Measurements from ENCODE around the gene LIMCH1. TPM values are rescaled to one million over a fixed set of nuclear protein-coding genes. Genes with fewer than 3 reads are reported as not detected.
"Not testable (repeated sequence)": the region's sequence is repeated elsewhere in the genome, so short reads cannot be mapped to it uniquely, and the experiment has no call there.

Gene LIMCH1
- total RNA-seq, 2 experiments from 2014 or later: not detected

DNA sequence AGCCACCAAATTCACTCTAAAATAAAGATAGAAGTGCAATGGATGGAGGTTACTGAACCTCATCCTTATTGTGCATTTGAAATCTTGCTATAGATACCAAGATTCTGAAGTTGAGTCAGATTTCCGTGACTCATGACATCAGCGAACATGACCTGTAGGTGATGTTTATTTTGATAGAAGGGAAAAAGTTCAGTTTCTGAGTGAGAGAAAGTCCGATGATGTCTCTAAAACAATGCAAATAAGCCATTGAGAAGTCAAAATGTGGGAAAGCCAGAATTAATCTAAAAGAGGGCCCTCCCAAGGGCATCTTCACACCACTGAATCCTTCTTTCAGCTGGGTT, 190.6 kb downstream of the LIMCH1 start:
- intact Hi-C loops (cut with micrococcal nuclease; ENCODE audit: unreplicated experiment): no loop called here
- peaks cover 9% of the 10 kb centered on the region for H3K9me3 ChIP-seq (ENCODE audit: low read length)
- no peak for TF ChIP-seq EZH2phosphoT487 (IDR thresholded peaks at IDR 0.05; ENCODE audit: borderline replicate concordance, low read depth, low read length)
- TF ChIP-seq, protein P1, sequence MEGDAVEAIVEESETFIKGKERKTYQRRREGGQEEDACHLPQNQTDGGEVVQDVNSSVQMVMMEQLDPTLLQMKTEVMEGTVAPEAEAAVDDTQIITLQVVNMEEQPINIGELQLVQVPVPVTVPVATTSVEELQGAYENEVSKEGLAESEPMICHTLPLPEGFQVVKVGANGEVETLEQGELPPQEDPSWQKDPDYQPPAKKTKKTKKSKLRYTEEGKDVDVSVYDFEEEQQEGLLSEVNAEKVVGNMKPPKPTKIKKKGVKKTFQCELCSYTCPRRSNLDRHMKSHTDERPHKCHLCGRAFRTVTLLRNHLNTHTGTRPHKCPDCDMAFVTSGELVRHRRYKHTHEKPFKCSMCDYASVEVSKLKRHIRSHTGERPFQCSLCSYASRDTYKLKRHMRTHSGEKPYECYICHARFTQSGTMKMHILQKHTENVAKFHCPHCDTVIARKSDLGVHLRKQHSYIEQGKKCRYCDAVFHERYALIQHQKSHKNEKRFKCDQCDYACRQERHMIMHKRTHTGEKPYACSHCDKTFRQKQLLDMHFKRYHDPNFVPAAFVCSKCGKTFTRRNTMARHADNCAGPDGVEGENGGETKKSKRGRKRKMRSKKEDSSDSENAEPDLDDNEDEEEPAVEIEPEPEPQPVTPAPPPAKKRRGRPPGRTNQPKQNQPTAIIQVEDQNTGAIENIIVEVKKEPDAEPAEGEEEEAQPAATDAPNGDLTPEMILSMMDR (conservative IDR thresholded peaks at IDR 0.05; ENCODE audit: low read length): no peak
- no peaks in the 10 kb centered on the region for H3K36me3 ChIP-seq (ENCODE audit: insufficient read depth, low read length)
- H2AFZ ChIP-seq (ENCODE audit: low read length): no peak overlapping the region
- no peaks in the 10 kb centered on the region for H3K4me1 ChIP-seq (ENCODE audit: insufficient read depth, low read length, poor library complexity, severe bottlenecking)
- ChIA-PET POLR2A (no interaction called here), CTCF (ENCODE audit: unreplicated experiment) (no interaction called here)
- no TSS peak for BruUV-seq (replicated peaks)
- no peak overlapping the region for H3K27ac ChIP-seq (ENCODE audit: low read depth, low read length, poor library complexity, severe bottlenecking)
- no peaks in the 10 kb centered on the region for H3K79me2 ChIP-seq (ENCODE audit: insufficient read depth, low read depth, low read length)
- no peaks in the 10 kb centered on the region for H4K20me1 ChIP-seq (ENCODE audit: insufficient read depth, low read length)
- DNase-seq (ENCODE audit: low spot score): no peak
- no peaks in the 10 kb centered on the region for H3K9me2 ChIP-seq (ENCODE audit: insufficient read depth, low read length)
- no peak overlapping the region for H3K4me3 ChIP-seq (ENCODE audit: low read depth, low read length, poor library complexity, severe bottlenecking)
- H3K4me2 ChIP-seq (ENCODE audit: low read length): no peak overlapping the region

DNA sequence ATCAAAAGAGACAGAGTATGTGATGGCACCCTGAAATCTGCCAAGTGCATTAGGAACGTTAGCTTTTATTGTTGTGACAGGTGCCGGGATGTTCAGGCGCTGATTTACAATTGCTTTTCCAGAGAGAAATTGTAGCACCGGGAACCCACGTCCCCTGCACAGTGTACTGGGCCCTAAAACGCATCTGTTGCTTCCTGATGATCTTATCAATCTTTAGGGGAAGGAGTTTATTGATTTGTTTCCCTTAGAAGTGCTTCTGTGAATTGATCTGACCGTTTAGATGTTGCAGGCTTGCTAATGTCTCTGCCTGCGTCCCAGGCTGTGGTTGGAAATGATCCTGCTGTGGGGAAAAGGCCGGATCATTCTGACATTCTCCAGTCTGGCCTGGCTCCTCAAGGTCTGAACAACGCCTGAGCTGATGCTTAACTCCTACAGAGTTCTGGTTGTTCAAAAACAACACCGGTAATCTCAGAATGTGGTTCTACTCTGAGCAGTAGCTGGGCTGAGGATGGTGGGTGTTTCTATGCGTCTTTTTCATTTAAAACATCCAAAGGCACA, 193.7 kb downstream of the LIMCH1 start:
- H3K4me1 ChIP-seq (ENCODE audit: insufficient read depth, low read length, poor library complexity, severe bottlenecking): no peaks in the 10 kb centered on the region
- intact Hi-C loops (cut with micrococcal nuclease; ENCODE audit: unreplicated experiment): no loop called here

DNA sequence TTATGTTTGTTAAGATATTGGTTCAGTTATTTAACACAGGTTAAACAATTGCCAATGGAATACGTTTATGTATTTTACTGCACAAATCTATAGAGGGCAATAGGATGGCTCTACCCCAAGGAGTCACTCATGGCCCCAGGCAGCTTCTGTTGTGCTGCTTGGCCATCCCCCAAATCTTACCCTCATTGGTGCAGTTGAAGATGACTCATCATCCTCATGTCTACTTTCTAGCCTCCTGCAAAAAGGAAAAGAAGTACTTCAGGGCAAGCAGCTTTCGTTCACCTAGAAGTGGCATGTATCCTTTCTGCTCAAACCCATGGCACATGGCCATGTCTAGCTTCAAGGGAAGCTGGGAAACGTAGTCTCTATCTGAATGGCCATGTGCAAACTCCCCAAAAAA, 196.4 kb downstream of the LIMCH1 start:
- H2AFZ ChIP-seq (ENCODE audit: low read length): no peak overlapping the region
- no TSS peak for BruUV-seq (replicated peaks)

More for the DNA sequence above, 193.7 kb downstream of the LIMCH1 start:
- Histone ChIP-seq H4K20me1 (ENCODE audit: insufficient read depth, low read length) (no peaks in the 10 kb centered on the region), H3K79me2 (ENCODE audit: insufficient read depth, low read depth, low read length) (no peaks in the 10 kb centered on the region), H3K36me3 (ENCODE audit: insufficient read depth, low read length) (no peaks in the 10 kb centered on the region), H3K27ac (ENCODE audit: low read depth, low read length, poor library complexity, severe bottlenecking) (no peak overlapping the region), H3K4me2 (ENCODE audit: low read length) (no peak overlapping the region), H2AFZ (ENCODE audit: low read length) (no peak overlapping the region), H3K4me3 (ENCODE audit: low read depth, low read length, poor library complexity, severe bottlenecking) (no peak overlapping the region), H3K9me3 (ENCODE audit: low read length) (no peaks in the 10 kb centered on the region), H3K9me2 (ENCODE audit: insufficient read depth, low read length) (no peaks in the 10 kb centered on the region)
- DNase-seq (ENCODE audit: low spot score): no peak
- TF ChIP-seq EZH2phosphoT487 (IDR thresholded peaks at IDR 0.05; ENCODE audit: borderline replicate concordance, low read depth, low read length): no peak
- TF ChIP-seq, protein P1 (conservative IDR thresholded peaks at IDR 0.05; ENCODE audit: low read length): no peak
- CTCF ChIA-PET (ENCODE audit: unreplicated experiment): no interaction called here
- BruUV-seq (replicated peaks): no TSS peak
- POLR2A ChIA-PET: interaction anchor here (0.6 kb wide), 1 partner anchor 664 kb away, joined by 5 read pairs; no protein-coding TSS in a partner anchor

DNA sequence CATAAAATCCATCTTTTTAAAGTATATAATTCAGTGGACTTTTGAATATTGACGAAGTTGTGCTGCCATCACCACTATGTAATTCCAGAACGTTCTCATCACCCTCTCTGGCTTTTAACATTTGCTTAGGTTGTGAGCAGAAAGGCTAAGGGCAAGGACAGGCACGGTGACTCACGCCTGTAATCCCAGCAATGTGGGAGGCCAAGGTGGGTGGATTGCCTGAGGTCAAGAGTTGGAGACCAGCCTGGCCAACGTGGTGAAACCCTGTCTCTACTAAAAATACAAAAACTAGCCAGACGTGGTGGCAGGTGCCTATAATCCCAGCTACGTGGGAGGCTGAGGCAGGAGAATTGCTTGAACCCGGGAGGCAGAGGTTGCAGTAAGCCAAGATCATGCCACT, 199.5 kb downstream of the LIMCH1 start:
- POLR2A ChIA-PET: interaction anchor here (0.5 kb wide), 1 partner anchor 62 kb away, joined by 3 read pairs; no protein-coding TSS in a partner anchor
- H2AFZ ChIP-seq (ENCODE audit: low read length); H3K9me2 ChIP-seq (ENCODE audit: insufficient read depth, low read length); H3K27ac ChIP-seq (ENCODE audit: low read depth, low read length, poor library complexity, severe bottlenecking); H3K36me3 ChIP-seq (ENCODE audit: insufficient read depth, low read length); H3K79me2 ChIP-seq (ENCODE audit: insufficient read depth, low read depth, low read length); intact Hi-C loops (cut with micrococcal nuclease; ENCODE audit: unreplicated experiment); H4K20me1 ChIP-seq (ENCODE audit: insufficient read depth, low read length); H3K4me1 ChIP-seq (ENCODE audit: insufficient read depth, low read length, poor library complexity, severe bottlenecking); H3K4me3 ChIP-seq (ENCODE audit: low read depth, low read length, poor library complexity, severe bottlenecking); H3K4me2 ChIP-seq (ENCODE audit: low read length); CTCF ChIA-PET (ENCODE audit: unreplicated experiment); BruUV-seq (replicated peaks); DNase-seq (ENCODE audit: low spot score); H3K9me3 ChIP-seq (ENCODE audit: low read length): not testable (repeated sequence)

More for the DNA sequence above, 196.4 kb downstream of the LIMCH1 start:
- no peak for DNase-seq (ENCODE audit: low spot score)
- no peaks in the 10 kb centered on the region for H3K9me3 ChIP-seq (ENCODE audit: low read length)
- CTCF ChIA-PET (ENCODE audit: unreplicated experiment): no interaction called here
- H3K79me2 ChIP-seq (ENCODE audit: insufficient read depth, low read depth, low read length): no peaks in the 10 kb centered on the region
- no peaks in the 10 kb centered on the region for H3K9me2 ChIP-seq (ENCODE audit: insufficient read depth, low read length)
- no peak overlapping the region for H3K4me2 ChIP-seq (ENCODE audit: low read length)
- H4K20me1 ChIP-seq (ENCODE audit: insufficient read depth, low read length): no peaks in the 10 kb centered on the region
- H3K4me1 ChIP-seq (ENCODE audit: insufficient read depth, low read length, poor library complexity, severe bottlenecking): no peaks in the 10 kb centered on the region
- intact Hi-C loops (cut with micrococcal nuclease; ENCODE audit: unreplicated experiment): no loop called here
- no peak for TF ChIP-seq EZH2phosphoT487 (IDR thresholded peaks at IDR 0.05; ENCODE audit: borderline replicate concordance, low read depth, low read length)
- TF ChIP-seq, protein P1 (conservative IDR thresholded peaks at IDR 0.05; ENCODE audit: low read length): no peak
- H3K36me3 ChIP-seq (ENCODE audit: insufficient read depth, low read length): no peaks in the 10 kb centered on the region
- H3K27ac ChIP-seq (ENCODE audit: low read depth, low read length, poor library complexity, severe bottlenecking): no peak overlapping the region
- no peak overlapping the region for H3K4me3 ChIP-seq (ENCODE audit: low read depth, low read length, poor library complexity, severe bottlenecking)
- POLR2A ChIA-PET: no interaction called here
